GM23338 (cell line): Measurements from ENCODE around the gene LZTS3. TPM values are rescaled to one million over a fixed set of nuclear protein-coding genes. Genes with fewer than 3 reads are reported as not detected.

Experiments
- ATAC-seq: fragments of 200-7000 bp; cut with Tn5 transposase; 3 replicates; pipeline ENCODE4 v1.9.1; 2020
- DNase-seq: peaks from one replicate; pipeline ENCODE4 v3.0.0-alpha.2; 2015; ENCODE audit warnings: low spot score
- H2AFZ ChIP-seq: fragments of 200-600 bp; sonication (generic); 2 replicates; pipeline ENCODE4 v1.8.0; 2016; ENCODE audit warnings: antibody characterized with exemption, mild to moderate bottlenecking, moderate library complexity
- H3F3A ChIP-seq: fragments of 200-600 bp; sonication (generic); replicated peaks from 2 replicates; pipeline ENCODE4 v1.8.0; 2017; ENCODE audit warnings: antibody characterized with exemption, mixed run types, low read depth
- H3K27ac ChIP-seq: fragments of 200-600 bp; sonication (generic); 2 replicates; pipeline ENCODE4 v1.6.1; 2016; ENCODE audit warnings: low read depth
- H3K27me3 ChIP-seq: fragments of 200-600 bp; sonication (generic); 2 replicates; pipeline ENCODE4 v1.8.0; 2016; ENCODE audit warnings: mild to moderate bottlenecking, mixed run types, moderate library complexity; ENCODE audit not compliant: insufficient read depth
- H3K36me3 ChIP-seq: fragments of 200-600 bp; sonication (generic); 2 replicates; pipeline ENCODE4 v1.8.0; 2016; ENCODE audit warnings: mild to moderate bottlenecking; ENCODE audit not compliant: insufficient read depth
- H3K4me1 ChIP-seq: fragments of 200-600 bp; sonication (generic); 2 replicates; pipeline ENCODE4 v1.8.0; 2016; ENCODE audit warnings: mild to moderate bottlenecking, moderate library complexity; ENCODE audit not compliant: insufficient read depth
- H3K4me2 ChIP-seq: fragments of 200-600 bp; sonication (generic); 2 replicates; pipeline ENCODE4 v1.7.1; 2017; ENCODE audit warnings: mixed run types
- H3K4me3 ChIP-seq: fragments of 200-600 bp; sonication (generic); 2 replicates; pipeline ENCODE4 v1.6.1; 2016; ENCODE audit warnings: mixed run types
- H3K79me2 ChIP-seq: fragments of 200-600 bp; sonication (generic); replicated peaks from 2 replicates; pipeline ENCODE4 v1.8.0; 2017; ENCODE audit warnings: mild to moderate bottlenecking; ENCODE audit not compliant: insufficient read depth
- H3K9me2 ChIP-seq: fragments of 200-600 bp; sonication (generic); 2 replicates; pipeline ENCODE4 v1.8.0; 2017; ENCODE audit not compliant: insufficient read depth
- H4K20me1 ChIP-seq: fragments of 200-600 bp; sonication (generic); replicated peaks from 2 replicates; pipeline ENCODE4 v1.8.0; 2017; ENCODE audit warnings: mild to moderate bottlenecking; ENCODE audit not compliant: insufficient read depth
- H3K27ac Mint-ChIP-seq: 2 replicates; pipeline ENCODE4 v1.8.0; 2020; ENCODE audit warnings: inconsistent platforms, mild to moderate bottlenecking, moderate library complexity, mixed read lengths
- H3K27me3 Mint-ChIP-seq: 3 replicates; pipeline ENCODE4 v1.8.0; 2022; ENCODE audit warnings: low read depth, mild to moderate bottlenecking, moderate library complexity, mixed read lengths, inconsistent platforms; ENCODE audit not compliant: insufficient read depth, poor library complexity
- H3K36me3 Mint-ChIP-seq: 3 replicates; pipeline ENCODE4 v1.8.0; 2021; ENCODE audit warnings: low read depth, mild to moderate bottlenecking, inconsistent platforms, moderate library complexity, mixed read lengths
- H3K4me1 Mint-ChIP-seq: 3 replicates; pipeline ENCODE4 v1.8.0; 2020; ENCODE audit warnings: mild to moderate bottlenecking, inconsistent platforms, mixed read lengths
- H3K4me3 Mint-ChIP-seq: 3 replicates; pipeline ENCODE4 v1.8.0; 2021; ENCODE audit warnings: moderate library complexity, mild to moderate bottlenecking, inconsistent platforms, mixed read lengths
- H3K9me3 Mint-ChIP-seq: 3 replicates; pipeline ENCODE4 v1.8.0; 2020; ENCODE audit warnings: moderate library complexity, mild to moderate bottlenecking, inconsistent platforms, mixed read lengths
- CREB1 ChIP-seq: fragments of 250-450 bp; sonication (Bioruptor Pico); IDR thresholded peaks from 2 replicates; pipeline ENCODE4 v1.5.0; 2020; ENCODE audit warnings: low read depth, mild to moderate bottlenecking, moderate library complexity
- CTCF ChIP-seq, 2 experiments: fragments of 200-600 bp in 1 of 2; sonication (generic) in 1 of 2; conservative IDR thresholded peaks; 2 replicates each; pipeline versions ENCODE4 v1.5.1 to v1.6.1; 2016 to 2017; ENCODE audit warnings: antibody characterized with exemption in 2 of 2, low read depth in 2 of 2, mild to moderate bottlenecking in 2 of 2, moderate library complexity in 1 of 2
- ETS1 ChIP-seq: IDR thresholded peaks from 2 replicates; pipeline ENCODE4 v1.6.1; 2016; ENCODE audit warnings: antibody characterized with exemption
- EZH2 ChIP-seq: fragments of 200-600 bp; sonication (generic); IDR thresholded peaks from one replicate; pipeline ENCODE4 v1.8.0; 2017; ENCODE audit warnings: antibody characterized with exemption, mild to moderate bottlenecking, low read depth; ENCODE audit not compliant: unreplicated experiment
- JUNB ChIP-seq: IDR thresholded peaks from one replicate; pipeline ENCODE4 v1.6.1; 2016; ENCODE audit warnings: antibody characterized with exemption; ENCODE audit not compliant: unreplicated experiment
- NANOG ChIP-seq: IDR thresholded peaks from 2 replicates; pipeline ENCODE4 v1.6.1; 2016; ENCODE audit warnings: antibody characterized with exemption, borderline replicate concordance
- POLR2AphosphoS5 ChIP-seq: IDR thresholded peaks from 2 replicates; pipeline ENCODE4 v1.6.1; 2016; ENCODE audit warnings: antibody characterized with exemption, low read depth
- REST ChIP-seq: IDR thresholded peaks from one replicate; pipeline ENCODE4 v1.6.1; 2018; ENCODE audit warnings: antibody characterized with exemption; ENCODE audit not compliant: unreplicated experiment
- ZNF114 ChIP-seq: fragments of 250-450 bp; sonication (Bioruptor Pico); IDR thresholded peaks from 2 replicates; pipeline ENCODE4 v1.5.0; 2020; ENCODE audit warnings: mild to moderate bottlenecking, moderate library complexity
- polyA plus RNA-seq: library from polyadenylated mRNA; unstranded; fragments of >200 nt; fragmentation: Nextera tagmentation; extraction: Ambion mirVana; gene quantifications from 2 replicates; pipeline ENCODE4 v1.2.1, GENCODE V29; 2016
- total RNA-seq: library from RNA; depleted of rRNA; stranded (reverse); fragments of >200 nt; shearing (Covaris generic); gene quantifications from 2 replicates; pipeline ENCODE4 v1.2.3, GENCODE V29; 2014

Gene LZTS3
- total and polyA plus RNA-seq, 2 experiments from 2014 or later, result 9.7 to 40.7 TPM

- H3K79me2 ChIP-seq, result peaks cover 11% of the 10 kb centered on the region; the same call in 1 of the 2 replicates
- Mint-ChIP-seq H3K4me1 (no peaks in the 10 kb centered on the region), H3K36me3 (peaks cover 7% of the 10 kb centered on the region; the same call in 2 of the 3 replicates), H3K4me3 (no peak overlapping the region), H3K9me3 (no peaks in the 10 kb centered on the region; the same call in 2 of the 3 replicates), H3K27ac (no peak overlapping the region), H3K27me3 (peaks cover 3% of the 10 kb centered on the region)
- peaks cover 3% of the 10 kb centered on the region for H4K20me1 ChIP-seq
- no peak for TF ChIP-seq NANOG
- TF ChIP-seq ZNF114 (CRISPR knock-in tag), result no peak
- no peak for TF ChIP-seq ETS1
- no peak for TF ChIP-seq POLR2AphosphoS5
- no peak for TF ChIP-seq EZH2
- TF ChIP-seq JUNB, result no peak
- no peak for ATAC-seq
- H3K36me3 ChIP-seq, result no peaks in the 10 kb centered on the region
- no peak for DNase-seq
- no peaks in the 10 kb centered on the region for H3F3A ChIP-seq
- no peak overlapping the region for H3K4me2 ChIP-seq
- H3K4me1 ChIP-seq, result no peaks in the 10 kb centered on the region
- H3K9me2 ChIP-seq, result no peaks in the 10 kb centered on the region
- H3K27ac ChIP-seq, result no peak overlapping the region
- no peaks in the 10 kb centered on the region for H3K27me3 ChIP-seq
- H3K4me3 ChIP-seq, result no peak overlapping the region
- no peak overlapping the region for H2AFZ ChIP-seq
Measured at GRCh38 chr20:3141757-3142156, 31.6 kb downstream of the LZTS3 start.

- no peaks in the 10 kb centered on the region for H3K4me1 Mint-ChIP-seq
- ATAC-seq, result no peak
- no peaks in the 10 kb centered on the region for H3K79me2 ChIP-seq
Measured at GRCh38 chr20:3137492-3137891, 35.9 kb downstream of the LZTS3 start.

More at GRCh38 chr20:3137492-3137891, 35.9 kb downstream of the LZTS3 start:
- no peaks in the 10 kb centered on the region for H3K27me3 ChIP-seq
- Mint-ChIP-seq H3K27ac (no peak overlapping the region), H3K9me3 (no peaks in the 10 kb centered on the region), H3K27me3 (peaks cover 1% of the 10 kb centered on the region), H3K36me3 (no peaks in the 10 kb centered on the region), H3K4me3 (no peak overlapping the region)
- H3K4me3 ChIP-seq, result no peak overlapping the region
- peaks cover 3% of the 10 kb centered on the region; the same call in 1 of the 2 replicates for H4K20me1 ChIP-seq
- DNase-seq, result no peak
- H3K4me1 ChIP-seq, result no peaks in the 10 kb centered on the region
- no peaks in the 10 kb centered on the region for H3K9me2 ChIP-seq
- no peaks in the 10 kb centered on the region for H3F3A ChIP-seq
- H3K27ac ChIP-seq, result no peak overlapping the region
- no peaks in the 10 kb centered on the region for H3K36me3 ChIP-seq
- H3K4me2 ChIP-seq, result no peak overlapping the region
- no peak overlapping the region for H2AFZ ChIP-seq
- no peak for TF ChIP-seq REST
- no peak for TF ChIP-seq JUNB
- no peak for TF ChIP-seq CTCF (conservative IDR thresholded peaks at IDR 0.05; ENCODE audit: low read depth in 2 of 2)
- TF ChIP-seq POLR2AphosphoS5, result no peak
- no peak for TF ChIP-seq ZNF114 (CRISPR knock-in tag)
- TF ChIP-seq CREB1 (CRISPR knock-in tag), result no peak
- TF ChIP-seq ETS1, result no peak
